Measurements from ENCODE around the gene TDRD5.

DNA sequence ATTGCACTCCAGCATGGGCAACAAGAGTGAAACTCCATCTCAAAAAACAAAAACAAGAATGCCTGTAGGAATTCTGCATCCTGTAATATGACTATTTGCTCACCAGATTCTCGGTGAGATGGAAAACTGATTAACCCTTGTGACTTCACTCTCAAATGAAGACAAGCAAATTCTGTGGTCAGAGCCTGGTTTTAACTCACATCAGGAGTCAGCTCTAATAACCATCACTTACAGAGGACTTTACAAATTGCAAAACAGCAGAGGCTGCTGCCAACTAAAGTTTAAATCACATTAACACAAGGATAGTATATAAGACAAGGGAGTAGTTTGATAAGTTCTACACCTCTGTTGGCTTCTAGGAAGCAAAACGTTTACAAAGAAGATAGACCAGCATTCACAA, 115.8 kb downstream of the TDRD5 start:
- TF ChIP-seq POLR2A (IDR thresholded peaks at IDR 0.05): no peak
- no peak for TF ChIP-seq CTCF (IDR thresholded peaks at IDR 0.05)
